ENCODE data around the gene PRKCA.

Gene PRKCA

DNA sequence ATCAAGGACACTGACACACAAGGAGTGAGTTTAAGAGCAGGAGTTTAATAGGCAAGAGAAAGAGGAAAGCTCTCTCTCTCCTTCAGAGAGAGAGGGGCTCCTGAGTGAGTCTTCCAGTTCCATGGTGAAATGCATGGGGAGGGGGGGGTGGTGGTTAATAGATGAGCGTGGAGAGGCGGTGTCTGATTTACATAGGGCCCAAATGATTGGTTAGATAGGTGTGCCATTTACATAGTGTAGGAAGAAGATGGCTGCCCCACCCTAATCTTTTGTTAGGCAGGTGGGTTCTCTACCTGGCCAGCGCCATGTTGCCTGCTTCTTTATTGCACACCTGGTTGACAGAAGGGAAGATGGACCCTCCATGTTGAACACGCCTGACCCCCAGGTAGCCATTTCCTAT lies 282.5 kb downstream of the PRKCA start:
- TF ChIP-seq ZNF565 (CRISPR knock-in tag; conservative IDR thresholded peaks at IDR 0.05; ENCODE audit: low read depth), result no peak
- TF ChIP-seq, protein P1, sequence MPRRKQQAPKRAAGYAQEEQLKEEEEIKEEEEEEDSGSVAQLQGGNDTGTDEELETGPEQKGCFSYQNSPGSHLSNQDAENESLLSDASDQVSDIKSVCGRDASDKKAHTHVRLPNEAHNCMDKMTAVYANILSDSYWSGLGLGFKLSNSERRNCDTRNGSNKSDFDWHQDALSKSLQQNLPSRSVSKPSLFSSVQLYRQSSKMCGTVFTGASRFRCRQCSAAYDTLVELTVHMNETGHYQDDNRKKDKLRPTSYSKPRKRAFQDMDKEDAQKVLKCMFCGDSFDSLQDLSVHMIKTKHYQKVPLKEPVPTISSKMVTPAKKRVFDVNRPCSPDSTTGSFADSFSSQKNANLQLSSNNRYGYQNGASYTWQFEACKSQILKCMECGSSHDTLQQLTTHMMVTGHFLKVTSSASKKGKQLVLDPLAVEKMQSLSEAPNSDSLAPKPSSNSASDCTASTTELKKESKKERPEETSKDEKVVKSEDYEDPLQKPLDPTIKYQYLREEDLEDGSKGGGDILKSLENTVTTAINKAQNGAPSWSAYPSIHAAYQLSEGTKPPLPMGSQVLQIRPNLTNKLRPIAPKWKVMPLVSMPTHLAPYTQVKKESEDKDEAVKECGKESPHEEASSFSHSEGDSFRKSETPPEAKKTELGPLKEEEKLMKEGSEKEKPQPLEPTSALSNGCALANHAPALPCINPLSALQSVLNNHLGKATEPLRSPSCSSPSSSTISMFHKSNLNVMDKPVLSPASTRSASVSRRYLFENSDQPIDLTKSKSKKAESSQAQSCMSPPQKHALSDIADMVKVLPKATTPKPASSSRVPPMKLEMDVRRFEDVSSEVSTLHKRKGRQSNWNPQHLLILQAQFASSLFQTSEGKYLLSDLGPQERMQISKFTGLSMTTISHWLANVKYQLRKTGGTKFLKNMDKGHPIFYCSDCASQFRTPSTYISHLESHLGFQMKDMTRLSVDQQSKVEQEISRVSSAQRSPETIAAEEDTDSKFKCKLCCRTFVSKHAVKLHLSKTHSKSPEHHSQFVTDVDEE (CRISPR knock-in tag; IDR thresholded peaks at IDR 0.05), result no peak
- no peak for TF ChIP-seq SNAI2 (CRISPR knock-in tag; IDR thresholded peaks at IDR 0.05)
- no peak for TF ChIP-seq ZC3H10 (CRISPR knock-in tag; IDR thresholded peaks at IDR 0.05)
- TF ChIP-seq CSDC2 (CRISPR knock-in tag; IDR thresholded peaks at IDR 0.05), result no peak
- no peak for TF ChIP-seq PATZ1 (CRISPR knock-in tag; IDR thresholded peaks at IDR 0.05; ENCODE audit: borderline replicate concordance)
- no peak for TF ChIP-seq PPARA (CRISPR knock-in tag; IDR thresholded peaks at IDR 0.05; ENCODE audit: borderline replicate concordance)
- TF ChIP-seq, protein P2, sequence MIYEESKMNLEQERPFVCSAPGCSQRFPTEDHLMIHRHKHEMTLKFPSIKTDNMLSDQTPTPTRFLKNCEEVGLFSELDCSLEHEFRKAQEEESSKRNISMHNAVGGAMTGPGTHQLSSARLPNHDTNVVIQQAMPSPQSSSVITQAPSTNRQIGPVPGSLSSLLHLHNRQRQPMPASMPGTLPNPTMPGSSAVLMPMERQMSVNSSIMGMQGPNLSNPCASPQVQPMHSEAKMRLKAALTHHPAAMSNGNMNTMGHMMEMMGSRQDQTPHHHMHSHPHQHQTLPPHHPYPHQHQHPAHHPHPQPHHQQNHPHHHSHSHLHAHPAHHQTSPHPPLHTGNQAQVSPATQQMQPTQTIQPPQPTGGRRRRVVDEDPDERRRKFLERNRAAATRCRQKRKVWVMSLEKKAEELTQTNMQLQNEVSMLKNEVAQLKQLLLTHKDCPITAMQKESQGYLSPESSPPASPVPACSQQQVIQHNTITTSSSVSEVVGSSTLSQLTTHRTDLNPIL (CRISPR knock-in tag; IDR thresholded peaks at IDR 0.05; ENCODE audit: low read depth), result no peak
- TF ChIP-seq ZNF70 (CRISPR knock-in tag; IDR thresholded peaks at IDR 0.05), result no peak
- no peak for TF ChIP-seq ZNF8 (CRISPR knock-in tag; IDR thresholded peaks at IDR 0.05)
- no peak for TF ChIP-seq CSRNP3 (CRISPR knock-in tag; IDR thresholded peaks at IDR 0.05)
- TF ChIP-seq GLIS3 (CRISPR knock-in tag; IDR thresholded peaks at IDR 0.05), result no peak
- no peak for TF ChIP-seq ARNTL (CRISPR knock-in tag; IDR thresholded peaks at IDR 0.05; ENCODE audit: borderline replicate concordance, low read depth)
- TF ChIP-seq, protein P3, sequence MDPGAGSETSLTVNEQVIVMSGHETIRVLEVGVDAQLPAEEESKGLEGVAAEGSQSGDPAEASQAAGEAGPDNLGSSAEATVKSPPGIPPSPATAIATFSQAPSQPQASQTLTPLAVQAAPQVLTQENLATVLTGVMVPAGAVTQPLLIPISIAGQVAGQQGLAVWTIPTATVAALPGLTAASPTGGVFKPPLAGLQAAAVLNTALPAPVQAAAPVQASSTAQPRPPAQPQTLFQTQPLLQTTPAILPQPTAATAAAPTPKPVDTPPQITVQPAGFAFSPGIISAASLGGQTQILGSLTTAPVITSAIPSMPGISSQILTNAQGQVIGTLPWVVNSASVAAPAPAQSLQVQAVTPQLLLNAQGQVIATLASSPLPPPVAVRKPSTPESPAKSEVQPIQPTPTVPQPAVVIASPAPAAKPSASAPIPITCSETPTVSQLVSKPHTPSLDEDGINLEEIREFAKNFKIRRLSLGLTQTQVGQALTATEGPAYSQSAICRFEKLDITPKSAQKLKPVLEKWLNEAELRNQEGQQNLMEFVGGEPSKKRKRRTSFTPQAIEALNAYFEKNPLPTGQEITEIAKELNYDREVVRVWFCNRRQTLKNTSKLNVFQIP (CRISPR knock-in tag; IDR thresholded peaks at IDR 0.05; ENCODE audit: borderline replicate concordance, low read depth), result no peak
- no peak for TF ChIP-seq ISL1 (CRISPR knock-in tag; IDR thresholded peaks at IDR 0.05)
- TF ChIP-seq OSR1 (CRISPR knock-in tag; IDR thresholded peaks at IDR 0.05), result no peak
- no peak for TF ChIP-seq TCF4 (CRISPR knock-in tag; IDR thresholded peaks at IDR 0.05; ENCODE audit: borderline replicate concordance)
- no peak for TF ChIP-seq TOX (CRISPR knock-in tag; IDR thresholded peaks at IDR 0.05; ENCODE audit: borderline replicate concordance)
- ATAC-seq, result no peak

DNA sequence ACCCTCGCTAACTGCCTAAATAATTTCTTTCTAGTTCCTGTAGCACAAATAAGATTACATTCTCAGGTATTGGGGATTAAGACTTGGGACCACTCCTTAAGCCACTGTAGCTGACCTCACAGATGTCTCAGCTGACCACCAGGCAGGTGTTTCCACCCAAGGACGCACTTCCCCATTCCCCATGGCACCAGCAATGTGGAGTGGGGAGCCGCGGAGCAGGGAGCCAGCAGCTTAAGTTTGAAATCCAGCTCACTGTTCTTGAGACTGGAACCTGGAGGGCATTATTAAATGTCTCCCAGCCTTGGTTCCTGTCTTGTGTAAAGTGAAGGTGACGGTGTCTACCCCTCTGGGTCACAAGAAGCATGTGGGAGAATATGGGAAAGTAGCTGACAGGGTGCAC lies 283.1 kb downstream of the PRKCA start:
- no peak for TF ChIP-seq PATZ1 (CRISPR knock-in tag; IDR thresholded peaks at IDR 0.05; ENCODE audit: borderline replicate concordance)
- no peak for TF ChIP-seq CSRNP3 (CRISPR knock-in tag; IDR thresholded peaks at IDR 0.05)
- no peak for TF ChIP-seq RARB (CRISPR knock-in tag; IDR thresholded peaks at IDR 0.05)
- no peak for TF ChIP-seq ISL1 (CRISPR knock-in tag; IDR thresholded peaks at IDR 0.05)
- TF ChIP-seq ARNTL (CRISPR knock-in tag; IDR thresholded peaks at IDR 0.05; ENCODE audit: borderline replicate concordance, low read depth), result no peak
- no peak for TF ChIP-seq ZNF565 (CRISPR knock-in tag; conservative IDR thresholded peaks at IDR 0.05; ENCODE audit: low read depth)
- TF ChIP-seq OSR1 (CRISPR knock-in tag; IDR thresholded peaks at IDR 0.05), result no peak
- TF ChIP-seq BACH2 (CRISPR knock-in tag; IDR thresholded peaks at IDR 0.05; ENCODE audit: borderline replicate concordance), result no peak
- TF ChIP-seq, protein P1 (CRISPR knock-in tag; IDR thresholded peaks at IDR 0.05), result no peak
- TF ChIP-seq ESRRG (CRISPR knock-in tag; IDR thresholded peaks at IDR 0.05), result no peak
- no peak for TF ChIP-seq ZNF8 (CRISPR knock-in tag; IDR thresholded peaks at IDR 0.05)
- TF ChIP-seq ZFP3 (CRISPR knock-in tag; IDR thresholded peaks at IDR 0.05), result no peak

More for the DNA sequence above, 283.1 kb downstream of the PRKCA start:
- ATAC-seq, result no peak
